22Rv1 (cell line): ENCODE measurements around the gene PPP1R14B.

ENCODE experiments used
- CTCF ChIP-seq: fragments of 450-650 bp; IDR thresholded peaks from 2 replicates; pipeline ENCODE4 v1.5.1; 2017; ENCODE audit warnings: mild to moderate bottlenecking
- ZFX ChIP-seq: fragments of 450-650 bp; IDR thresholded peaks from 2 replicates; pipeline ENCODE4 v1.6.1; 2017; ENCODE audit warnings: antibody characterized with exemption, borderline replicate concordance

GRCh38 chr11:64234647-64235379, 11.9 kb downstream of the PPP1R14B start:
- TF ChIP-seq CTCF, result peak; percentile 27
- TF ChIP-seq ZFX, result no peak
